ENCODE results near the gene EPHB1. TPM values are rescaled to one million over a fixed set of nuclear protein-coding genes. Genes with fewer than 3 reads are reported as not detected.
A peak's percentile ranks its signal among the peaks of the same experiment; 100 is the strongest.

EPHB1 gene
- total RNA-seq, 1 experiment from 2014 or later: 7.0 TPM

DNA sequence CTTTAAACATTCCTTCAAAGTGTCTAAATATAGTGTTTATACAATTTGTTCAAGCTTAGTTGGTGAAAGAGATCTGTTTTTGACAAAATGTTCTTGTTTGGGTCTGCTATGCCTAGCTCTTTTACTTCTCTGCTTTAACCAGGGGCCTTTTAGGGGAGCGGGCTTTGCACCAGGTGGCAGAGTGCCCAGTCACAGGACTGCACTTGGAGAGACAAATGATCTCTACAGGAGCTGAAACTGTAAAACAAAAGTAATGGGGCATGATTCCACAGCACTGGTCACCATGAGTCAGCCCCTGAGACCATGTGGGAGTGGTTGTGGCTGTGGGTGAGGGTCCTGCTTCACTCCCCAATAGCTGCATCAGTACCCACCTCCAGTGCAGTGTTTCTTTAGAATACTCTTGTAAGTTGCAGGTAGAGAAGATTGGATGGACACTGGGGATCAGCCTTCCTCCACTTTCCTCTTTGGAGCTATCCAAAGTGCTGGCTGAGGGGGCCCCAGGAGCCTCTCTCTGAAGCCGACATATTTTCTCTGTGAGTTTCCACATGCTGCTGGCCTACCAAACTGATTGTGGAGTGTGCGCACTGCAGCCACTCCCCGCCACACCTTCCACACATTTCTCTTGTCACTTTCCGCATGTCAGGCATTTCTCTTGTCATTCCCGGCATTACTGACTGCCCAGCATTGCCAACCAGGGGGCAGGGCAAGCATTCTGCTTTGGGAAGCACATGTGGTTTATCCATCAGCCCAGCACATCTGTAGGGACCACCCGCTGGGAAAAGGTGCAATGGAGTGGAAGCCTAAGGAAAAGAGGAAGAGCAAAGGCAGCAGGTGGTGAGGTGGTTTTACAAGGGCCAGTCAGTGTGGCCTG lies 110.0 kb downstream of the EPHB1 start:
- Mint-ChIP-seq H3K27me3 (ENCODE audit: low read depth) (no peaks in the 10 kb centered on the region; the same call in 1 of the 2 replicates), H3K36me3 (no peaks in the 10 kb centered on the region), H3K27ac (no peak overlapping the region), H3K4me3 (no peak overlapping the region), H3K4me1 (peaks cover 11% of the 10 kb centered on the region), H3K9me3 (no peaks in the 10 kb centered on the region)
- ChIA-PET CTCF (interaction anchor here (0.7 to 1.8 kb wide), 4 partner anchors 13 to 324 kb away, joined by 3 to 6 read pairs (median 3); partner anchors contain the start of gene EPHB1), POLR2A (no interaction called here)
- ATAC-seq (peak; percentile 48; the same call in 1 of the 2 replicates), DNase-seq (ENCODE audit: low spot score) (peak; percentile 14)
- no peak for TF ChIP-seq ZNF263 (CRISPR knock-in tag; IDR thresholded peaks at IDR 0.05; ENCODE audit: low read depth)
- TF ChIP-seq ETV6 (CRISPR knock-in tag; IDR thresholded peaks at IDR 0.05): no peak
- no peak for TF ChIP-seq IRF2 (CRISPR knock-in tag; IDR thresholded peaks at IDR 0.05; ENCODE audit: borderline replicate concordance, low read depth)
- TF ChIP-seq ZNF317 (CRISPR knock-in tag; IDR thresholded peaks at IDR 0.05; ENCODE audit: borderline replicate concordance, low read depth): no peak
- no peak for TF ChIP-seq OVOL2 (CRISPR knock-in tag; IDR thresholded peaks at IDR 0.05; ENCODE audit: borderline replicate concordance)

DNA sequence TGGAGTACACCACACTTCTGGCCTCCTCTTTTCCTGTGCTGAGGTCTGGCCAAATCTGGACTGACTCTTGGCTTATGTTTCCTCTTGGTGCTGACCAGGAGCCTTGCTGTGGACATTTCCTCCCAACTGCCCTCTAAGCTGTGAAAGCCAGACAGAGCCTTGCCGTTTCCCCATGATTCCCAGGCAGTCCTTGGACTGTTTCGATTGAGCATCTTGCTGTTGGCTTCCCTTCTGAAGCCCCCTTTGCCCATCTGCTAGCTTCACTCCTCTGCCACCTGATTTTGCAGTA lies 110.5 kb downstream of the EPHB1 start:
- Mint-ChIP-seq H3K36me3 (no peaks in the 10 kb centered on the region), H3K27ac (no peak overlapping the region), H3K27me3 (ENCODE audit: low read depth) (no peaks in the 10 kb centered on the region; the same call in none of the 2 replicates), H3K9me3 (no peaks in the 10 kb centered on the region), H3K4me1 (peaks cover 11% of the 10 kb centered on the region), H3K4me3 (no peak overlapping the region)
- TF ChIP-seq OVOL2 (CRISPR knock-in tag; IDR thresholded peaks at IDR 0.05; ENCODE audit: borderline replicate concordance): no peak
- TF ChIP-seq ZNF532 (CRISPR knock-in tag; IDR thresholded peaks at IDR 0.05; ENCODE audit: borderline replicate concordance): no peak
- TF ChIP-seq NR1H2 (CRISPR knock-in tag; IDR thresholded peaks at IDR 0.05): no peak
- TF ChIP-seq ETV6 (CRISPR knock-in tag; IDR thresholded peaks at IDR 0.05): no peak
- TF ChIP-seq FOXP1 (CRISPR knock-in tag; IDR thresholded peaks at IDR 0.05; ENCODE audit: borderline replicate concordance): no peak
- TF ChIP-seq ZNF121 (CRISPR knock-in tag; IDR thresholded peaks at IDR 0.05): no peak
- TF ChIP-seq USF1 (CRISPR knock-in tag; IDR thresholded peaks at IDR 0.05): no peak
- TF ChIP-seq GABPB1 (CRISPR knock-in tag; IDR thresholded peaks at IDR 0.05): no peak
- no peak for TF ChIP-seq ZNF138 (CRISPR knock-in tag; conservative IDR thresholded peaks at IDR 0.05)
- TF ChIP-seq ZNF219 (CRISPR knock-in tag; IDR thresholded peaks at IDR 0.05; ENCODE audit: borderline replicate concordance): no peak
- no peak for TF ChIP-seq EMX1 (CRISPR knock-in tag; IDR thresholded peaks at IDR 0.05)
- TF ChIP-seq ZSCAN18 (CRISPR knock-in tag; IDR thresholded peaks at IDR 0.05): no peak
- no peak for TF ChIP-seq GRHL2 (CRISPR knock-in tag; IDR thresholded peaks at IDR 0.05; ENCODE audit: insufficient replicate concordance, severe bottlenecking)
- TF ChIP-seq, protein P1, sequence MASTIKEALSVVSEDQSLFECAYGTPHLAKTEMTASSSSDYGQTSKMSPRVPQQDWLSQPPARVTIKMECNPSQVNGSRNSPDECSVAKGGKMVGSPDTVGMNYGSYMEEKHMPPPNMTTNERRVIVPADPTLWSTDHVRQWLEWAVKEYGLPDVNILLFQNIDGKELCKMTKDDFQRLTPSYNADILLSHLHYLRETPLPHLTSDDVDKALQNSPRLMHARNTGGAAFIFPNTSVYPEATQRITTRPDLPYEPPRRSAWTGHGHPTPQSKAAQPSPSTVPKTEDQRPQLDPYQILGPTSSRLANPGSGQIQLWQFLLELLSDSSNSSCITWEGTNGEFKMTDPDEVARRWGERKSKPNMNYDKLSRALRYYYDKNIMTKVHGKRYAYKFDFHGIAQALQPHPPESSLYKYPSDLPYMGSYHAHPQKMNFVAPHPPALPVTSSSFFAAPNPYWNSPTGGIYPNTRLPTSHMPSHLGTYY (CRISPR knock-in tag; IDR thresholded peaks at IDR 0.05): no peak
- no peak for TF ChIP-seq TEAD4 (CRISPR knock-in tag; IDR thresholded peaks at IDR 0.05)
- no peak for TF ChIP-seq RELA (CRISPR knock-in tag; IDR thresholded peaks at IDR 0.05; ENCODE audit: borderline replicate concordance)
- no peak for TF ChIP-seq MLX (CRISPR knock-in tag; IDR thresholded peaks at IDR 0.05)
- TF ChIP-seq RORB (CRISPR knock-in tag; IDR thresholded peaks at IDR 0.05): no peak
- TF ChIP-seq, protein P2, sequence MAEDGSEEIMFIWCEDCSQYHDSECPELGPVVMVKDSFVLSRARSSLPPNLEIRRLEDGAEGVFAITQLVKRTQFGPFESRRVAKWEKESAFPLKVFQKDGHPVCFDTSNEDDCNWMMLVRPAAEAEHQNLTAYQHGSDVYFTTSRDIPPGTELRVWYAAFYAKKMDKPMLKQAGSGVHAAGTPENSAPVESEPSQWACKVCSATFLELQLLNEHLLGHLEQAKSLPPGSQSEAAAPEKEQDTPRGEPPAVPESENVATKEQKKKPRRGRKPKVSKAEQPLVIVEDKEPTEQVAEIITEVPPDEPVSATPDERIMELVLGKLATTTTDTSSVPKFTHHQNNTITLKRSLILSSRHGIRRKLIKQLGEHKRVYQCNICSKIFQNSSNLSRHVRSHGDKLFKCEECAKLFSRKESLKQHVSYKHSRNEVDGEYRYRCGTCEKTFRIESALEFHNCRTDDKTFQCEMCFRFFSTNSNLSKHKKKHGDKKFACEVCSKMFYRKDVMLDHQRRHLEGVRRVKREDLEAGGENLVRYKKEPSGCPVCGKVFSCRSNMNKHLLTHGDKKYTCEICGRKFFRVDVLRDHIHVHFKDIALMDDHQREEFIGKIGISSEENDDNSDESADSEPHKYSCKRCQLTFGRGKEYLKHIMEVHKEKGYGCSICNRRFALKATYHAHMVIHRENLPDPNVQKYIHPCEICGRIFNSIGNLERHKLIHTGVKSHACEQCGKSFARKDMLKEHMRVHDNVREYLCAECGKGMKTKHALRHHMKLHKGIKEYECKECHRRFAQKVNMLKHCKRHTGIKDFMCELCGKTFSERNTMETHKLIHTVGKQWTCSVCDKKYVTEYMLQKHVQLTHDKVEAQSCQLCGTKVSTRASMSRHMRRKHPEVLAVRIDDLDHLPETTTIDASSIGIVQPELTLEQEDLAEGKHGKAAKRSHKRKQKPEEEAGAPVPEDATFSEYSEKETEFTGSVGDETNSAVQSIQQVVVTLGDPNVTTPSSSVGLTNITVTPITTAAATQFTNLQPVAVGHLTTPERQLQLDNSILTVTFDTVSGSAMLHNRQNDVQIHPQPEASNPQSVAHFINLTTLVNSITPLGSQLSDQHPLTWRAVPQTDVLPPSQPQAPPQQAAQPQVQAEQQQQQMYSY (CRISPR knock-in tag; IDR thresholded peaks at IDR 0.05): no peak
- no peak for DNase-seq (ENCODE audit: low spot score)
- ChIA-PET POLR2A (no interaction called here), CTCF (interaction anchor here (1.5 kb wide), 1 partner anchor 324 kb away, joined by 3 read pairs; no protein-coding TSS in a partner anchor)
- no peak for ATAC-seq
